ENCODE data around the gene RNU1-4.
"Not testable (repeated sequence)": the region's sequence is repeated elsewhere in the genome, so short reads cannot be mapped to it uniquely, and the experiment has no call there.

The RNU1-4 gene

GRCh38 chr1:16740047-16740964 lies at the start of gene RNU1-4:
Gene RNU1-4 (plus strand): TSS chr1:16740516.
- not testable (repeated sequence) for DNase-seq (ENCODE audit: low read depth)

DNA sequence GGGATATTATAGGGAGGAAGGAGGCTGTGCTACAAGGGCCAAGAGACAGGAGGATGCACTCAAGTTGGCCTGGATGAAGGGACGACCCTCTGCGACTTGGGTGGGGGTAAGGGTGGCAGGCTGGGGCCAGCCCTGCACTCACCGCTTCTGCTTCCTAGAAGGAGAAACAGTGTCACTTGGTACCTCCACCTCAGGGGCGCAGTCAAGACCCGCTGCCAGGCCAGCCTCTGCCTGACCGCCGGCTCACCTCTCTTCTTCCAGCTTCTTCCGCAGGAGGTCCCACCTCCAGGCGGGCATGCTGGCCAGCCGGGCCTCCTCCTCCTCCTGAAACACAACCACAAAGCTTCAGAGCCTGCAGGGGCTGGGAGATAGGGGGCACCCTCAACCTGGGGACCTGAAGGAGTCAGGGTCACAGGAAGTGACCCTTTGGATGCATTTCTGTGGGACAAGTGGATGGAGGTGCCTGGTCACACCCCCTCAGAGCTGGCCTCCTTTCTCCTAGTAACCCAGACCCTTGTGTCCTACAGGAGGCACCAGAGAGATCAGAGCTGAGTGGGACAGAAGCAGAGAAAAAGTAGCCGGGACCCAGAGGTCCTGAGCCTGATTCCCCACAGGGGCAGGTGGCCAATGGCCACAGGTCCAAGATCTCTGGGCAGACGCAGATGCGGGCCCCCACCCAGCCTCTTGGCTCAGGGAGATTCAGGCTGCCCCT lies 49.2 kb upstream of the RNU1-4 start:
- H3K4me3 ChIP-seq (ENCODE audit: low read depth, low read length); DNase-seq (ENCODE audit: low read depth): not testable (repeated sequence)

More at GRCh38 chr1:16740047-16740964, at the start of gene RNU1-4:
- not testable (repeated sequence) for H3K4me3 ChIP-seq (ENCODE audit: low read depth, low read length)

DNA sequence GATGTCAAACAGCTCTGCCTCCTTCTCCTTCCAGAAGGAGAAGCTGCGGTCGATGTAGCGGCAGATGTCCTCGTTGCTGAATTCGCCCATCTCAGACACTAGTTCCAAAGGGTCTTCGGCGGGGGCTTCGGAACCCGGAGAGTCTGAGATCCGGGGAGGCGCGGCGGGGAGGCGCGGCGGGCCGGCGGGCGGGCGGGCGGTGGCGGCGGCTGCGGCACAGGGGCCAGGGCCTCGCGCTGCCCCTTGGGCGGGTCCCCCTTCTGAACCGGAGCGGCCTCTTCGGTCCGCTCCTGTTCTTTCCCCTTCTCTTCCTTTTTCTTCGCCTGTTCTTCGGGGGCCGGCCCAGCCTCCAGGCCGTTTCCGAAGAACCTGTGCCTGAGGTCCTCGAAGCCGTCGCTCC lies 48.0 kb upstream of the RNU1-4 start:
- not testable (repeated sequence) for DNase-seq (ENCODE audit: low read depth); H3K4me3 ChIP-seq (ENCODE audit: low read depth, low read length)

DNA sequence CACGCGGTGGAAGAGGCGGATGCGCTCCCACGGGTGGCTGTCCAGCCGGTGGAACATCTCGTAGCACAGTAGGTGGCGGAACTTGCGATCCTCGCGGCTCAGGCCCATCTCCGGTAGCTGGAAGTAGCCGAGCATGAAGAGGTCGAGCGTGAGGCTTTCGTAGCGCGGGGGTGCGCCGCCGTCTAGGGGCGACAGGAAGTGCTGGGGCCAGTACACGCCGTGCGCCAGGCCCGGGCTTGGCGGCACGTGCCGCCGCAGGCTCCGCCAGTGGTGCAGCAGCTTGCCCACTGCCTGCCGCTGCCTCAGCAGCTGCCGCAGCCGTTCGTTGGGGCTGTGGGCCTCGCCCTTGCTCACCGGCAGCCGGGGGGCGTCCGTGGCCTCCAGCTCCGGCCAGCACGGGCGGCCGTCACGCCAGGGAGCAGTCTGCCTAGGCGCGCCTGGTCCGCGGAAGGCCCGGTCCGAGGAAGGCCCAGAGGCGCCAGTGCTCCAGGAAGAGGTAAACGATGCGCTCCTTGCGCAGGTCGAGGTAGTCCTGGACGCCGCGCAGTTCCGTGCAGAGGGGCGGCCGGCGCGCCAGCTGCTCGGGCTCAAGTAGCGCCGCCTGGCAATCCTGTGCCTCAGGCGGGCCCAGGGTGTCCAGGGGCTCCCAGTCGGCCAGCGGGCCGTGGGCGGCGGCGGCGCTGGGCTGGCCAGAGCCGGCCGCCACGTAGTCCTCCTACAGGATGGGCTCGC lies 47.4 kb upstream of the RNU1-4 start:
- DNase-seq (ENCODE audit: low read depth); H3K4me3 ChIP-seq (ENCODE audit: low read depth, low read length): not testable (repeated sequence)

DNA sequence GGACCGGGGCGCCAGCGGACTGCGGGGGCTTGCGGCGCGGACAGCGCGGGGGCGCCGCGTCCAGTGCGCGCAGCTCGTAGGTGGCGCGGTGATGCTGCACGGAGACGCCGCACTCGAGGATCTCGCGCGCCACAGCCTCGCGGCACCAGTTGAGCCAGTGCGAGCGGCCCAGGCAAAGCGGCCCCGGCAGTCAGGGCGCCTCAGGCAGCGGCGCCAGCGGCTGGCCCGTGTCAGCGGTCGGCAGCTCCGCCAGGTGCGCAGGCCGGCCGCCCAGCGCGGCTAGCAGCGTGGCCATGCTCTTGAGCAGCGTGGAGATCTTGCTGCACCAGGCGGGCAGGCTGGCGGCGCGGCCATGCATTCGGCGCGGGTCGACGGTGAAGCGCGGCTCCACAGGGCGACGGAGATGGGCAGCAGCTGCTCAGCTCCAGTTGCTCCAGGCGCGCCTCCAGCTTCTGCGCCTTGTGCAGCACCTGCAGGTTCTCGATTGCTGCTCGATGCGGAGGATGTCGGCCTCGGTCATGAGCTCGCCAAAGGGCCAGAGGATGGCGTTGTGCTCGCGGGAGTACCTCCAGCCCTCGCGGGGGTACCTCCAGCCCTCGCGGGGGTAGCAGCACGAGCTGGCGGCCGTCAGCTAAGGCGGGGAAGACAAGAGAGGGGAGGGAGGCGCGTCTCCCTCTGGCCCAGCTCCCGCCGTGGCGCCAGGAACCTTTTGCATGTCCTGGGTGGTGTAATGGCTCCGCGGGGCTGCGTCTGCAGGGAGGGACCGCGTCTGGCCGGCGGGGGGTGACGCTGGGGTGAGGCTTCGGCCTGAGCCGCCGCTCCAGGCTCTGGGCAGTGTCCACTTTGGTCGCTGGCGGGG lies 46.6 kb upstream of the RNU1-4 start:
- not testable (repeated sequence) for DNase-seq (ENCODE audit: low read depth); H3K4me3 ChIP-seq (ENCODE audit: low read depth, low read length)

DNA sequence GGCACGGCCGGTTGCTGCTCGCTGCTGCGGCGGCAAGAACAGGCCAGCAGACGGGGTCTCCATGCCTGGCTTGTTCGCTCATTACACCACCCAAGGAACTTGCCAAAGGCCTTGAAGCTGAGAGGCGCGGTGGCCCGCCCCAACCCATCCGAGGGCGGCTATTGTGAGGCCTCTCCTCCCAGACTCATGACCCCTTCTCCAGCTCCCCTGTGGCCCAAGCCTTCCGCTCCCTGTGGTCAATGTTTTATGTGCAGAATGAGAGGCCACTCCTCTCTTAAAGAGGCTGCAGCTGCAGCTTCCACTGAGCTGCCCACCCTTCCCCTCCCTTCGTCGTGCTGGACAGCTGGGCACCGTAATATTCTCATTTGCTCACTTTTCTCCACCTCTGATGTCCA lies 46.0 kb upstream of the RNU1-4 start:
- not testable (repeated sequence) for DNase-seq (ENCODE audit: low read depth); H3K4me3 ChIP-seq (ENCODE audit: low read depth, low read length)

DNA sequence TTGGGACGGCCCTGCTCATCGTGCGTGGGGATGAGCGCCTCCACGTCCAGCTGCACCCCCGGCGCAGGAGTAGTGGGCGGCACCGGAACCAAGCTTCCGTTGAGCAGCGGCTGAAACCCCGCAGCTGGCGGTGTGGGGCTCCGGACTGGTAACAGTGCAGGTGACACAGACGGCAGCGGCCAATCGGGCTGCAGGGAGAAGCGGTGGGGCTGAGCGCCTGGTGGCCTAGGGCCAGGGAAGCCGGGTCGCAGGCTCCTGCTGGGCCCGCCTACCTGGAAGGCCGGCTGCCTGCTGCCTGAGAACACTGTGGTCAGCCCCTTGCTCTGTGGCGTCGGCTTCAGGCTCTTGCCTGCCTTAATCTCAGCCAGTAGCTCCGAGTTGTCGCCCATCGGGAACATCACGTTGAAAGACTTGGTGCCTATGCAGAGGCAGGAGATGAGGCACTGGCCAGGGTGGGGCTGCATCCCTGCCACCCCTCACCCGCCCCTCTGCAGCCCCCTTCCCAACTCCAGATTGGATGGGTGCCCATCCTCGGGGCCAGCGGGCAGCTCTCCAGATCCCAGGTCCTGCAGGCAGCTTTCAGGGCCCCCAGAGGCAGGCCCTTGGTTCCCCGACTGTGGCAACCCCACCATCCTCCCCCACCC lies 43.7 kb upstream of the RNU1-4 start:
- not testable (repeated sequence) for H3K4me3 ChIP-seq (ENCODE audit: low read depth, low read length); DNase-seq (ENCODE audit: low read depth)

GRCh38 chr1:16697152-16697551 lies 43.2 kb upstream of the RNU1-4 start:
- H3K4me3 ChIP-seq (ENCODE audit: low read depth, low read length); DNase-seq (ENCODE audit: low read depth): not testable (repeated sequence)

GRCh38 chr1:16699440-16699839 lies 40.9 kb upstream of the RNU1-4 start:
- H3K4me3 ChIP-seq (ENCODE audit: low read depth, low read length); DNase-seq (ENCODE audit: low read depth): not testable (repeated sequence)

GRCh38 chr1:16700138-16700895 lies 40.0 kb upstream of the RNU1-4 start:
- not testable (repeated sequence) for H3K4me3 ChIP-seq (ENCODE audit: low read depth, low read length); DNase-seq (ENCODE audit: low read depth)

GRCh38 chr1:16701189-16701588 lies 39.1 kb upstream of the RNU1-4 start:
- H3K4me3 ChIP-seq (ENCODE audit: low read depth, low read length); DNase-seq (ENCODE audit: low read depth): not testable (repeated sequence)

DNA sequence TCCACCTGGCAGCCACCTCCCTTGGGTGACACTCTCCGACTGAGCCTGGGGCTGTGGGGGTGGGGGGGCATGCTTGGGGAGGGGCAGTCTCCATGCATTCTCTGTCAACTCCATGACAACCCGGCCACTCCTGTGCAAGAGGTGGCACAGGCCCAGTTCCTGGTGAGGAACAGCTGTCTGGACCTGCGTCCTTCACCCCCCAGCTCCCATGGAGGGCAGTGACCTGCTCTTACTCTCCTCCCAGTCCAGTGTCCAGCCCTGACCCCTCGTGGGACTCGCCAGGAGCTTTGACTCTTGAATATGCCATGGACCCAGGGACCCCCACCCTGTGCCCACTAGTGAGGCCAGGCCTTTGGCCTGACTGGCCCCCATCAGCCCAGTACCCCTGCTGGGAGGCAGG lies 38.0 kb upstream of the RNU1-4 start:
- not testable (repeated sequence) for DNase-seq (ENCODE audit: low read depth); H3K4me3 ChIP-seq (ENCODE audit: low read depth, low read length)

DNA sequence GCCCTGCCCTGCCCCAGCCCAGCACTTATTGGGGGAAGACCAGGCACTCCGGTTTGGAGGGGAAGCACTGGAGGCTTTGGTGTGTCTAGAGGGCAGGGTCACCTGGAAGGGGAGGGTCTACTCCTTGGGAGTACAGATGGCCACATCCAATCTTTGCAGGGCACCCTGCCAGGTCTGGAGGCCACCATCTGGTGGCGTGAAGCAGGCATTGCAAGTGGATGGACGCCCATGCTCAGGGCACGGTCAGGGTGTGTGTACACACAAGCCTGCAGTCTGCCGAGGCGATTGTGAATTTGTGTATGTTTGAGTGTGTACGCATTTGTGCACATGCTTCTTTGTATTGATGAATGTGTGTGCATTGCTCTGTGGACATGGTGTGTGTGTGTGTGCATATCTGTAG lies 37.2 kb upstream of the RNU1-4 start:
- DNase-seq (ENCODE audit: low read depth); H3K4me3 ChIP-seq (ENCODE audit: low read depth, low read length): not testable (repeated sequence)

DNA sequence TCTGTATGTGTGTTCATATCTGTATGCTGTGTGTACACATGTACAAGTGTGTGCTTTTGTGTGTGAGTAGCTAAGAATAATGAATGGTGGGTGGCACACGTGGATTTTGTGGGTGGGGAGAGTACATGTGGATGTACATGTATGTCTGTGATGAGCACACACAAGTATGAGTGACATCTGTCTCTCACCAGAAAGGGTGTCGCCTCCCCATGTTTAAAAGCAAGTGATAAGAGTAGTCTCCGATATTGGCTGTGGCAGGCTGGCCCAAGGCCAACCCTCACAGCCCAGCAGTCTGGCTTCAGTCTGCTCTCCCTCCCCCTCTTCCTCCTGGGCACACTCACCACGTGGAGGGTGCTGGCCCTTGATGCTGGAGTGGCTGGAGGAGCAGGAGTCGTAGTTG lies 36.7 kb upstream of the RNU1-4 start:
- not testable (repeated sequence) for DNase-seq (ENCODE audit: low read depth); H3K4me3 ChIP-seq (ENCODE audit: low read depth, low read length)

GRCh38 chr1:16704076-16704475 lies 36.2 kb upstream of the RNU1-4 start:
- H3K4me3 ChIP-seq (ENCODE audit: low read depth, low read length); DNase-seq (ENCODE audit: low read depth): not testable (repeated sequence)

DNA sequence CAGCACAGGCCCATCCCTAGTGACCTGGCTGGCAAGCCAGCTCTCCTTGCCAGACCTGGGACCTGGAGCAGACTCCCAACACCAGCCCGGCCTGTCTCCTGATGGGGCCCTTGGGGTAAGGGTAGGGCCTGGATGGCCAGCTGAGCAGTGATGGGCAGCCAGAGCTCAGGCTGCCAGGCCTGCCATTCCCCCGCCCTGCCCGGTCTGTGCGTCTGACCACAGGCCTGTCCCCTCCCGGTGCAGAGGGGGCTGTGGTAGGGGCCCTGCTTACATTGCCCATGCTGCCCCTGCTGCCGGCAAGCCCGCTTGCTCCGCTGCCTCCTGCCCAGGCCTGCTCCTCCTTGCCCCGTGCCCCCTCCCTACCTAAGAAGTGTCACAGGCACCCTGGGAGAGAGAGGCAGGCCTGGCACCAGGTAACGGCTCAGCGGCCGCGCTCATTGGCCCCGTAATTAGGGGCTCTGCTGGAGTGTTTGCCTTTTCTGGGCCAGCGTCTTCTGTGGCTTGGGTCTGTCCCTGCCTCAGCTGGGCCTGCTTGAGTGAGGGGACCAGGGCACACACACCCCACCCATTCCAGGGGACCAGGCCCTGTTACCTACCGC lies 35.7 kb upstream of the RNU1-4 start:
- H3K4me3 ChIP-seq (ENCODE audit: low read depth, low read length); DNase-seq (ENCODE audit: low read depth): not testable (repeated sequence)

- not testable (repeated sequence) for DNase-seq (ENCODE audit: low read depth); H3K4me3 ChIP-seq (ENCODE audit: low read depth, low read length)
Observed at GRCh38 chr1:16706302-16706701, 34.0 kb upstream of the RNU1-4 start.

Data from skeletal muscle cell (primary cell).